Activated CD8-positive, alpha-beta T cell treated with anti-CD3 and anti-CD28 coated beads for 36 hours (primary cell): Measurements from ENCODE around the gene PLEKHM3. TPM values are rescaled to one million over a fixed set of nuclear protein-coding genes. Genes with fewer than 3 reads are reported as not detected.

ENCODE experiments used
- ATAC-seq: fragments of 200-7000 bp; cut with Tn5 transposase; one replicate; pipeline ENCODE4 v1.10.0; 2021; ENCODE audit warnings: mild to moderate bottlenecking, moderate library complexity
- CTCF ChIA-PET: fragments of 350-600 bp; sonication (Branson Sonifier 250); formaldehyde crosslinking; loops from one replicate; lab custom pipeline; 2021; ENCODE audit warnings: antibody characterized with exemption; lab: Charles Lee
- POLR2A ChIA-PET: fragments of 350-600 bp; sonication (Branson Sonifier 250); formaldehyde crosslinking; loops from one replicate; lab custom pipeline; 2021; ENCODE audit warnings: antibody characterized with exemption; lab: Charles Lee
- DNase-seq: peaks from one replicate; pipeline ENCODE4 v3.0.0-alpha.2; 2020
- H3K27ac Mint-ChIP-seq: one replicate; pipeline ENCODE4 v1.8.0; 2021; ENCODE audit warnings: mild to moderate bottlenecking, mixed read lengths
- H3K27me3 Mint-ChIP-seq: one replicate; pipeline ENCODE4 v1.8.0; 2021; ENCODE audit warnings: mixed read lengths
- H3K36me3 Mint-ChIP-seq: one replicate; pipeline ENCODE4 v1.8.0; 2021; ENCODE audit warnings: low read depth, mixed read lengths
- H3K4me1 Mint-ChIP-seq: one replicate; pipeline ENCODE4 v1.8.0; 2021; ENCODE audit warnings: low read depth, mixed read lengths
- H3K4me3 Mint-ChIP-seq: one replicate; pipeline ENCODE4 v1.8.0; 2021; ENCODE audit warnings: mild to moderate bottlenecking, moderate library complexity, mixed read lengths
- H3K9me3 Mint-ChIP-seq: one replicate; pipeline ENCODE4 v1.8.0; 2021; ENCODE audit warnings: mixed read lengths
- intact Hi-C: fragments of 100-400 bp; cut with micrococcal nuclease; formaldehyde crosslinking; loops from one replicate; pipeline ENCODE4 v1.10.0; 2022
- total RNA-seq, 2 experiments: library from RNA; stranded (reverse); gene quantifications; one replicate each; pipeline ENCODE4 v1.2.3, GENCODE V29; 2021
- TF ChIP-seq, protein P1 (sequence below): fragments of 200-600 bp; IDR thresholded peaks from one replicate; pipeline ENCODE4 v1.8.0; 2022; ENCODE audit warnings: antibody characterized with exemption, mild to moderate bottlenecking

PLEKHM3 gene
- total RNA-seq, 2 experiments from 2014 or later, result 4.5 to 4.7 TPM

DNA sequence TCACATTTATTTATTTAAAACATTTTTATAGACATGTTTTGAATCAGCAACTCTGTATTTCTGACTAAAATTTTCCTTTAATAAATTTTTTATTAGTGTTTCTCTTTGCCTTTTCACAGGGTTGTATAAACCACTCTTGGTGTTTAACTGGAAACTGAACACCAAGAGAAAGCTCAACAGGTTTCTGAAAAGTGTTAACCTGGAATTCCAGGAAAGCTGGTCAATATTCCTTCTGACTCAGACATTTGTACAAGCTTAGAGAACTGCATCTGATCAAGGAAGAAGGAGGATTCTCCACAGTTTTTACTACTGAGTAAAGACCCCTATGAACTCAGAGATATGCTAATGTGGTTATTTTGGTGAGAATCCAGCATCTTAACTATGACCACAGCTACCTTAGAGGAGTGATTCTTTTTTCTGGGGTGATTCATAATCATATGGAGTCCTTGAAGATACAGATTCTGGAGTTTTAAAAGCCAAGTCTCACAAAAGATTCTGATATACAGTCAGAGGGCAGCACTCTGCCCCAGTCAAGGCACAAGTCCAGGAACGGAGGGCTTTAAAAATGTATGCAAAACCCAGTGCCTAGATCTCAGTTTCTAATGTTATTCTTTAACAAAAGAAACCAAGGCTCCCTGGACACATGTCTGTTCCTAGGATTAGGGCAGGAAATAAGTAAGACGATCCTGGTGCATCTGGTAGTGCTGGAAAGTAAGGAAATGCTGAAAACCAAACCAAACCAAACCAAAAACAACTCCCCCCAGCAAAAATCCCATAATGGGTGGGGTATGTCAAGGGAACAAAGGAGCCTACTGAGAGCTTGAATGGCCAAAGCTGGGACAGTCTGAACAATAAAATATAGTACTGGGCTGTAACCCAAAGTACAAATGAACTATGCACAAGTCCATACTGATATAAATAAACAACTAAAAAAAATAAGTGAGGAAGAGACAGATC lies 170.6 kb downstream of the PLEKHM3 start:
- Mint-ChIP-seq H3K36me3 (peaks cover 2% of the 10 kb centered on the region), H3K4me3 (no peak overlapping the region), H3K9me3 (no peaks in the 10 kb centered on the region), H3K4me1 (no peaks in the 10 kb centered on the region), H3K27me3 (no peaks in the 10 kb centered on the region), H3K27ac (no peak overlapping the region)
- ATAC-seq, result no peak
- DNase-seq, result no peak
- TF ChIP-seq, protein P1, sequence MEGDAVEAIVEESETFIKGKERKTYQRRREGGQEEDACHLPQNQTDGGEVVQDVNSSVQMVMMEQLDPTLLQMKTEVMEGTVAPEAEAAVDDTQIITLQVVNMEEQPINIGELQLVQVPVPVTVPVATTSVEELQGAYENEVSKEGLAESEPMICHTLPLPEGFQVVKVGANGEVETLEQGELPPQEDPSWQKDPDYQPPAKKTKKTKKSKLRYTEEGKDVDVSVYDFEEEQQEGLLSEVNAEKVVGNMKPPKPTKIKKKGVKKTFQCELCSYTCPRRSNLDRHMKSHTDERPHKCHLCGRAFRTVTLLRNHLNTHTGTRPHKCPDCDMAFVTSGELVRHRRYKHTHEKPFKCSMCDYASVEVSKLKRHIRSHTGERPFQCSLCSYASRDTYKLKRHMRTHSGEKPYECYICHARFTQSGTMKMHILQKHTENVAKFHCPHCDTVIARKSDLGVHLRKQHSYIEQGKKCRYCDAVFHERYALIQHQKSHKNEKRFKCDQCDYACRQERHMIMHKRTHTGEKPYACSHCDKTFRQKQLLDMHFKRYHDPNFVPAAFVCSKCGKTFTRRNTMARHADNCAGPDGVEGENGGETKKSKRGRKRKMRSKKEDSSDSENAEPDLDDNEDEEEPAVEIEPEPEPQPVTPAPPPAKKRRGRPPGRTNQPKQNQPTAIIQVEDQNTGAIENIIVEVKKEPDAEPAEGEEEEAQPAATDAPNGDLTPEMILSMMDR, result no peak
- ChIA-PET POLR2A (no interaction called here), CTCF (no interaction called here)
- intact Hi-C loops, result no loop called here

- ATAC-seq (no peak), DNase-seq (no peak)
- Mint-ChIP-seq H3K9me3 (no peaks in the 10 kb centered on the region), H3K4me3 (no peak overlapping the region), H3K36me3 (peaks cover 2% of the 10 kb centered on the region), H3K4me1 (peaks cover 1% of the 10 kb centered on the region), H3K27ac (no peak overlapping the region), H3K27me3 (no peaks in the 10 kb centered on the region)
- ChIA-PET POLR2A (no interaction called here), CTCF (no interaction called here)
- TF ChIP-seq, protein P1, result no peak
- intact Hi-C loops, result no loop called here
Measured at GRCh38 chr2:207852791-207853190, 172.5 kb downstream of the PLEKHM3 start.

GRCh38 chr2:207849443-207849842 lies 175.9 kb downstream of the PLEKHM3 start:
- CTCF ChIA-PET, result interaction anchor here (1.1 kb wide), 1 partner anchor 191 kb away, joined by 3 read pairs; no protein-coding TSS in a partner anchor
- Mint-ChIP-seq H3K9me3 (no peaks in the 10 kb centered on the region), H3K27ac (no peak overlapping the region)

DNA sequence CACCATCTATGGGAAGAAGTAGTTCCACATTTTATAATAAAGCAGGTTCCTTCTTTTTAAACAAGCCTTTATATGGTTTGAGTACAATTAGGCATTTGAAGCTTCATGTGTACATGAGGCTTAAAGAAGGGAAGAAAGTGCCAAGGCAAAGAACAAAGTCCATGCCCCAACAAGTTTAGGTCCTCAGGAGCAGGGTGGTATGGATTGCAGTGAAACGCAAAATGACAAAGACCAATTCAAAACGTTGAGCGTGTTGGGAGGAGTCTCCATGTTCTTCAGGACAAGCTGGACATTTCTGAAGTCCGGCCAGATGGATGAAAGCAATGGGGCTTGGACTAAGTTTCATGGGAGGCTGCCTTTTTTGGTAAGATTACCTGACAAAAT lies 176.8 kb downstream of the PLEKHM3 start:
- no peaks in the 10 kb centered on the region for H3K27me3 Mint-ChIP-seq
- DNase-seq, result no peak
- CTCF ChIA-PET, result interaction anchor here (1.2 kb wide), 1 partner anchor 192 kb away, joined by 7 read pairs; no protein-coding TSS in a partner anchor
- H3K4me1 Mint-ChIP-seq, result peaks cover 7% of the 10 kb centered on the region
- no peak overlapping the region for H3K27ac Mint-ChIP-seq
- H3K9me3 Mint-ChIP-seq, result no peaks in the 10 kb centered on the region
- POLR2A ChIA-PET, result no interaction called here
- TF ChIP-seq, protein P1, result no peak
- no peak overlapping the region for H3K4me3 Mint-ChIP-seq
- no peak for ATAC-seq
- peaks cover 2% of the 10 kb centered on the region for H3K36me3 Mint-ChIP-seq
- intact Hi-C loops, result no loop called here

More at GRCh38 chr2:207849443-207849842, 175.9 kb downstream of the PLEKHM3 start:
- Mint-ChIP-seq H3K4me3 (no peak overlapping the region), H3K27me3 (no peaks in the 10 kb centered on the region), H3K4me1 (peaks cover 7% of the 10 kb centered on the region), H3K36me3 (peaks cover 2% of the 10 kb centered on the region)
- ATAC-seq, result no peak
- intact Hi-C loops, result no loop called here
- POLR2A ChIA-PET, result no interaction called here
- no peak for DNase-seq
- TF ChIP-seq, protein P1, result no peak
